Suprapubic skin (tissue), 4 donors: ENCODE data around the gene CR1L.

Experiments
- EP300 ChIP-seq: sonication (generic); formaldehyde crosslinking; IDR thresholded peaks from one replicate; pipeline ENCODE4 v1.6.1; 2017; ENCODE audit warnings: antibody characterized with exemption
- POLR2A ChIP-seq, 2 donors: fragments of 450-650 bp; IDR thresholded peaks; one replicate each; pipeline ENCODE4 v1.6.1; 2017; ENCODE audit warnings: antibody characterized with exemption in 2 of 2, mild to moderate bottlenecking in 2 of 2, moderate library complexity in 2 of 2
- POLR2AphosphoS5 ChIP-seq, 3 donors: sonication (generic); formaldehyde crosslinking; IDR thresholded peaks; one replicate each; pipeline ENCODE4 v1.6.1; 2017; ENCODE audit warnings: antibody characterized with exemption in 3 of 3
- TF ChIP-seq, protein P1 (sequence below), 2 donors: fragments of 200-600 bp in 1 of 2; fragments of 450-650 bp in 1 of 2; sonication (generic) in 1 of 2; IDR thresholded peaks; one replicate each; pipeline ENCODE4 v1.5.1; 2016 to 2019; ENCODE audit warnings: antibody characterized with exemption in 2 of 2, mild to moderate bottlenecking in 1 of 2, moderate library complexity in 1 of 2

DNA sequence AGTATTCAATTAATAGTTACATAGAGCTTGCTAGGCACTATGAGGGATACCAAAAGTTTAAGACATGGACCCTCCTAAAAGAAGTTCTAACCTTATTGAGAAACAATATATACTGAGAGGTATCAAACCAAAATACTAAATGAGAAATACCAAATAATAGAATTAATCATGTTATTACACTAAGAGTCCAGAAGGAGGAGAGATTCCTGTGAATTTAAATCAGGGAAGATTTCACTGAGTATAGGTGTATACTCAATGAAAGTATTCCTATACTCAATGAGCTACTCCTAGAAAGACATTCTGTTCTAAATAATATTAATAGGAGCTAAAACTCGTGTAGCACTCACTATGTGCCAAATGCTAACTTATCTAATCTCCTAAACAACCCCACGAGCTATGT, 9.4 kb downstream of the CR1L start:
- TF ChIP-seq, protein P1, sequence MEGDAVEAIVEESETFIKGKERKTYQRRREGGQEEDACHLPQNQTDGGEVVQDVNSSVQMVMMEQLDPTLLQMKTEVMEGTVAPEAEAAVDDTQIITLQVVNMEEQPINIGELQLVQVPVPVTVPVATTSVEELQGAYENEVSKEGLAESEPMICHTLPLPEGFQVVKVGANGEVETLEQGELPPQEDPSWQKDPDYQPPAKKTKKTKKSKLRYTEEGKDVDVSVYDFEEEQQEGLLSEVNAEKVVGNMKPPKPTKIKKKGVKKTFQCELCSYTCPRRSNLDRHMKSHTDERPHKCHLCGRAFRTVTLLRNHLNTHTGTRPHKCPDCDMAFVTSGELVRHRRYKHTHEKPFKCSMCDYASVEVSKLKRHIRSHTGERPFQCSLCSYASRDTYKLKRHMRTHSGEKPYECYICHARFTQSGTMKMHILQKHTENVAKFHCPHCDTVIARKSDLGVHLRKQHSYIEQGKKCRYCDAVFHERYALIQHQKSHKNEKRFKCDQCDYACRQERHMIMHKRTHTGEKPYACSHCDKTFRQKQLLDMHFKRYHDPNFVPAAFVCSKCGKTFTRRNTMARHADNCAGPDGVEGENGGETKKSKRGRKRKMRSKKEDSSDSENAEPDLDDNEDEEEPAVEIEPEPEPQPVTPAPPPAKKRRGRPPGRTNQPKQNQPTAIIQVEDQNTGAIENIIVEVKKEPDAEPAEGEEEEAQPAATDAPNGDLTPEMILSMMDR (IDR thresholded peaks at IDR 0.05) = peak in 1 of 2 donors; percentile 21
- no peak for TF ChIP-seq POLR2AphosphoS5 (IDR thresholded peaks at IDR 0.05)
- TF ChIP-seq POLR2A (IDR thresholded peaks at IDR 0.05) = no peak
- TF ChIP-seq EP300 = no peak
